ENCODE results near the gene SPDL1.

DNA sequence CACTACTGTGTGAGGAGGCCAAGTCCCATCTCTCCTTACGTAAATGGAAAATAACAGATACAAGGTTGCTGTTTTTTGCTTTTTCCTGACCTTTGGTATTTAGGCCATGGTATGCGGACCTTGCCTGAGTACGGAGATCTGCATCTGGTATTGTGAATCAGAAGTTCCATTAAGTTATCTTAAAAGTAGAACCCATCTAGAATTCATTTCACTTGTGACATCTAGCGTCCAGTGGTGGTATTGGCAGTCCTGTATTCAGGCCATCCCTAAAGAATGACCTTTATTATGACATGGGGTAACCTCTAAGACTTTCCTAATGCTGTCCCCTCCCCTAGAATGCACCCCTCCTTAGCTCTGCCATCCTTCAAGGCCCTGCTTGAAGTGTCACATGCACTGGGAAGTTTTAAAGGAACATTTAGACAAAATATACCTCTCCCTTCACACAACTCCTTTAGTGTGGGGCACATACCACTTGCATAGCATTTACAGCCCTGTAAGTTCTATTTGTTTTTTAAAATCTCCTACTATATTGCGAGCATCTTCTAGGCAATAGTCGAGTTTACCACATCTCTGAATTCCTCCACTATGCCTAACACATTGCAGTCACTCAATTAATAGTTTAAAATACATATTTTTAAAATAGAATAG is 1.9 kb upstream of the SPDL1 start:
- no peak for TF ChIP-seq REST (IDR thresholded peaks at IDR 0.05; ENCODE audit: insufficient read depth in 1 of 2, low read depth in 2 of 2, low read length in 2 of 2)
- no peak for TF ChIP-seq POLR2AphosphoS5 (IDR thresholded peaks at IDR 0.05; ENCODE audit: low read depth, low read length)
